ENCODE results near the gene PRKCA.

- TF ChIP-seq CTCF (IDR thresholded peaks at IDR 0.05) (no peak), POLR2AphosphoS5 (IDR thresholded peaks at IDR 0.05; ENCODE audit: insufficient read depth in 1 of 2, low read depth in 1 of 2) (no peak)
Observed at GRCh38 chr17:66469088-66469442, 166.7 kb downstream of the PRKCA start.

All from vagina (tissue), 2 donors.